DOHH2 (cell line): ENCODE results near the gene MLLT6.

Source experiments
- H3F3A ChIP-seq: fragments of 200-600 bp; sonication (generic), shearing (Covaris generic); 2 replicates; pipeline ENCODE4 v1.6.0; 2016; ENCODE audit warnings: antibody characterized with exemption, mild to moderate bottlenecking; ENCODE audit not compliant: control insufficient read depth, insufficient read depth
- H3K27ac ChIP-seq: fragments of 200-600 bp; sonication (generic); 2 replicates; pipeline ENCODE4 v1.5.1; 2014; ENCODE audit warnings: low read depth, mild to moderate bottlenecking, low read length, moderate library complexity
- H3K27me3 ChIP-seq: fragments of 200-600 bp; sonication (generic); 2 replicates; pipeline ENCODE4 v1.6.1; 2014; ENCODE audit warnings: mild to moderate bottlenecking, low read length, mixed read lengths; ENCODE audit not compliant: control insufficient read depth
- H3K36me3 ChIP-seq: fragments of 200-600 bp; sonication (generic); 2 replicates; pipeline ENCODE4 v1.6.1; 2014; ENCODE audit warnings: mild to moderate bottlenecking, low read length, moderate library complexity, mixed read lengths; ENCODE audit not compliant: control insufficient read depth
- H3K4me1 ChIP-seq: fragments of 200-600 bp; sonication (generic); 2 replicates; pipeline ENCODE4 v1.6.1; 2014; ENCODE audit warnings: mild to moderate bottlenecking, low read length, mixed read lengths; ENCODE audit not compliant: control insufficient read depth
- H3K4me2 ChIP-seq: fragments of 200-600 bp; sonication (generic); 2 replicates; pipeline ENCODE4 v1.6.0; 2014; ENCODE audit warnings: mild to moderate bottlenecking, low read length, moderate library complexity
- H3K4me3 ChIP-seq: fragments of 200-600 bp; sonication (generic); 2 replicates; pipeline ENCODE4 v1.5.1; 2014; ENCODE audit warnings: mild to moderate bottlenecking, low read length, mixed read lengths
- H3K79me2 ChIP-seq: fragments of 200-600 bp; sonication (generic); 2 replicates; pipeline ENCODE4 v1.6.1; 2014; ENCODE audit warnings: mild to moderate bottlenecking, low read length, mixed read lengths; ENCODE audit not compliant: control insufficient read depth
- H3K9me2 ChIP-seq: fragments of 200-600 bp; sonication (generic); replicated peaks from 2 replicates; pipeline ENCODE4 v1.6.1; 2014; ENCODE audit warnings: mild to moderate bottlenecking, low read length, mixed read lengths; ENCODE audit not compliant: control insufficient read depth
- H3K9me3 ChIP-seq: fragments of 200-600 bp; sonication (generic); 2 replicates; pipeline ENCODE4 v1.6.1; 2014; ENCODE audit warnings: antibody characterized with exemption, low read length, mixed read lengths; ENCODE audit not compliant: control insufficient read depth, insufficient read depth
- H4K20me1 ChIP-seq: fragments of 200-600 bp; sonication (generic); 2 replicates; pipeline ENCODE4 v1.6.0; 2014; ENCODE audit warnings: low read depth, mild to moderate bottlenecking, antibody characterized with exemption, low read length, moderate library complexity; ENCODE audit not compliant: control insufficient read depth, insufficient read depth
- CTCF ChIP-seq: fragments of 200-600 bp; sonication (generic); IDR thresholded peaks from one replicate; pipeline ENCODE4 v1.5.1; 2014; ENCODE audit warnings: antibody characterized with exemption, mild to moderate bottlenecking, low read depth, low read length; ENCODE audit not compliant: poor library complexity, severe bottlenecking
- EZH2phosphoT487 ChIP-seq: fragments of 200-600 bp; sonication (generic); IDR thresholded peaks from 2 replicates; pipeline ENCODE4 v1.6.1; 2017; ENCODE audit warnings: borderline replicate concordance, mild to moderate bottlenecking, antibody characterized with exemption, low read length, moderate library complexity, mixed read lengths

The MLLT6 gene

DNA sequence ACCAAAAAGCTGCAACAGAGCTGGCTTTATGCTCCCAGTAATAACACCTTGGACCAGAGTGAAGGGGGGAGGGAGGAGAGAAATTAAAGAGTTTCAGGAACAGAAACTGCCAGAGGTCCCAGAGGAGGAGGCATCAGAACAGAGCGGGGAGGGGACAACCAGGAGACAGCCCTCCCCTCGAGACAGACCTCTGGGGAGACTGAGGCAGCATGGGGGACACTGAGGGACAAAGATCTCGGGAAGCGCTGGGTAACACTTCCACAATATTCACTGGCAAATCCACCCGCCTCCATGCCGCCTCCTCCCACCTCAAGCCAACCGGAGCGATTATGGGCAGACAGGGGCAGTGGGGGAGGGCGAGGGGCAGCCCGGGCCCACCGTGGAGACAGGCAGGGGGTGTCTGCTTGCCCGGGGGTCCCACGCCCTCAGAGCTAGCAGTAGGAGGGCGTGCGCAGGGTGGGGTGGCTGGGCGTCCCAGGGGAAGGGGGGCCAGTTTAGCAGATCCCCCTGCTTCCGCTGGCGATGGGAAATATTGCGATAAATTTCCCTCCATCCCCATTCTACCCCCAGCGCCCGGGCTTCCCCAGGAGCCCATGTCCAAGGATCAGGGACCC lies 41.9 kb downstream of the MLLT6 start:
- H3K4me3 ChIP-seq, result peak overlapping the region; percentile 97
- H3K27ac ChIP-seq, result no peak overlapping the region
- TF ChIP-seq CTCF (no peak), EZH2phosphoT487 (no peak)
- 0 out of 2 replicates have a peak, but pooled peaks cover 1% of the 10 kb centered on the region for H3K79me2 ChIP-seq
- H3K4me1 ChIP-seq, result peaks cover 79% of the 10 kb centered on the region
- no peaks in the 10 kb centered on the region for H3K9me2 ChIP-seq
- no peaks in the 10 kb centered on the region for H4K20me1 ChIP-seq
- peaks cover 21% of the 10 kb centered on the region for H3F3A ChIP-seq
- H3K9me3 ChIP-seq, result no peaks in the 10 kb centered on the region
- peaks cover 20% of the 10 kb centered on the region for H3K27me3 ChIP-seq
- H3K4me2 ChIP-seq, result peak overlapping the region; percentile 97
- H3K36me3 ChIP-seq, result no peaks in the 10 kb centered on the region; the same call in 1 of the 2 replicates

GRCh38 chr17:38747463-38748148 lies 42.5 kb downstream of the MLLT6 start:
- TF ChIP-seq CTCF, result peak; percentile 54
- no peak for TF ChIP-seq EZH2phosphoT487
- Histone ChIP-seq H3K4me3 (peak overlapping the region; percentile 97), H3K36me3 (no peaks in the 10 kb centered on the region; the same call in 1 of the 2 replicates), H3K9me2 (no peaks in the 10 kb centered on the region), H3K9me3 (no peaks in the 10 kb centered on the region), H3F3A (peaks cover 23% of the 10 kb centered on the region), H3K4me1 (peaks cover 73% of the 10 kb centered on the region), H3K27me3 (peaks cover 20% of the 10 kb centered on the region), H3K27ac (no peak overlapping the region), H3K4me2 (peak overlapping the region; percentile 97), H3K79me2 (peaks cover 4% of the 10 kb centered on the region), H4K20me1 (no peaks in the 10 kb centered on the region)

DNA sequence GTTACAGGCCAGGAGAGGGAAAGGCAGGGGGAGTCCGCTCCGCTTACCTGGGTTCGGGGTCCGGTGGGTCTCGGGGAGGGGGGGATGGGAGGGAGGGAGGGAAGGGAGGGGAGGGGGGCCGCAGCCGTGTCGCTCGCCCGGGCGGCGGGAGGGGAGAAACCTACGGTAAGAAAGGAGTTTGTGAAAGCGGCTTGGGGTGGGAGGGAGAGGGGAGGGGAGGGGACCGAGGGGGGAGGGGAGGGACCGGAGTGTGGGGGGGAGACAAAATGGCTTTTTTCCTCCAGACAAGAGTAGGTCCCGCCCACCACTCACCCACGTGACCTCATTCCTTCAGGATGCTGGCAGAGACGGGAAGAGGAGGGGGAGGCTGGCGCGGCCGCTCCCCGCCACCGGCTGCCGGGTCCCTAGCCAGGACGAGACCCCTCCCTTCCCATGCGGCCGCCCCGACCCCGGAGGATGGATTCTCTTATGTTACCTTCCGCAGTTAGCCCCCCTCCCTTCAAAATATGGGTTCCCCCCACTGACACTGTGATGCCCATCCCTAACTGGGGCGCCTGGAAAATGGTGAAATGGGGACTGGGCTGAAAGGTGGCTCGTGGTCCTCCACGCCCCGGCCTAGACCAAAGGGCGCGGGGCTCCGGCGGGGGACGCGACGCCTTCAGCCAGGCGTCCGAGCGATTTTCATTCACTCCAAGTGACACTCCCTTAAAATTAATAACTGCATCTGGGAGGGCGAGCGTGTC lies 43.2 kb downstream of the MLLT6 start, which contains the start of gene PCGF2:
TSS of gene PCGF2 (minus strand) at position 188 of the 743 bp plus-strand sequence. CDS start 7,934 bp downstream, outside the sequence.
- Histone ChIP-seq H3K27me3 (peaks cover 20% of the 10 kb centered on the region), H4K20me1 (no peaks in the 10 kb centered on the region; the same call in 1 of the 2 replicates), H3F3A (peaks cover 23% of the 10 kb centered on the region), H3K9me3 (no peaks in the 10 kb centered on the region), H3K79me2 (peaks cover 11% of the 10 kb centered on the region), H3K4me3 (peak within 1 kb of the TSS; percentile 97), H3K4me1 (peaks cover 66% of the 10 kb centered on the region), H3K27ac (no peak within 1 kb of the TSS), H3K4me2 (peak within 1 kb of the TSS; percentile 97), H3K36me3 (peaks cover 7% of the 10 kb centered on the region), H3K9me2 (no peaks in the 10 kb centered on the region)
- TF ChIP-seq CTCF, result no peak
- no peak for TF ChIP-seq EZH2phosphoT487
